GM19239 (cell line): Measurements from ENCODE around the gene TBC1D10A.

Experiments
- DNase-seq: peaks from one replicate; pipeline ENCODE4 v3.0.0; 2011; ENCODE audit warnings: low spot score; ENCODE audit not compliant: insufficient read length
- FAIRE-seq: peaks from 2 replicates; lab custom pipeline; 2011; peaks lifted over from hg19 to GRCh38; lab: Jason Lieb, UNC

TBC1D10A gene

DNA sequence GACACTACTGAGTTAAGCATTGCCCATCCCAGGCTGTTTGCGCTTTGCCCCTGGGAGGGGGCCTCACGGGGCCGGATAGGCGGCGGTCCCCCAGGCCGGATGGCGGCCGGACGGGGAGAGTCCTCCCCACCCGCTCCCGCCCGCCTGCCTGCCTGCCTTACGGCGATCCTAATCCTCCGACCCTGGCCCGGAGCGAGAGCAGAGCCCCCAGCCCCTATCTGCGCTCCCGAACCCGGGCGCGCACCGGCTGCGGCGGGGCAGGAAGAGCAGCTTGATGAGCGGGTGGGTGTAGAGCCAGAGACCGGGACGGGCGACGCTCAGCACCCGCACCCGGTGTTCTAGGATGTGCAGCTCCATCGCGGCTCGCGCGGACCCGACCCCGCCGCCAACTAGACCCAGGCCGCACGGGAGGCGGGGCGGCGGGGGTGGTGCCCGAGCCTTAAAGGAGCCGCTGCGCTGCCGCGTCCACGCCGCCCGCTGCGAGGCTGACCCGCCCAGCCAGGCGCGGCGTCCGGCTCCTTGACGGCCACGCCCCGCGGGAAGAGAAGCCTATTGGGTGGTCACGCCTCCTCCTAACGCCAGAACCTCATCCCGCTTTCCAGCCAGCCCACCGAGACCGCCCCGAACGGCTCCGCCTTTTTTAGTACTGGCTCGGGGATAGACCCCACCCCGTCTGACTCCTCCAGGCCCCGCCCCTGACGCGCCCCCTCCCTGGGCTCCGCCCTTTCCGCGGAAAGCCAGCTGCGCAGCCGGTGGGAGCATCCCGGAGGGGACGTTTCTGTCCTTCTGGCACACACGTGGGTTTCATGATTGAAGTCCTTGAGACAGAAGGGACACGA is 37.4 kb downstream of the TBC1D10A start, which contains the start of gene CASTOR1:
TSS of gene CASTOR1 (minus strand) at position 365 of the 839 bp plus-strand sequence. CDS start at position 357, 8 bp downstream.
- peak; percentile 95 for FAIRE-seq

DNA sequence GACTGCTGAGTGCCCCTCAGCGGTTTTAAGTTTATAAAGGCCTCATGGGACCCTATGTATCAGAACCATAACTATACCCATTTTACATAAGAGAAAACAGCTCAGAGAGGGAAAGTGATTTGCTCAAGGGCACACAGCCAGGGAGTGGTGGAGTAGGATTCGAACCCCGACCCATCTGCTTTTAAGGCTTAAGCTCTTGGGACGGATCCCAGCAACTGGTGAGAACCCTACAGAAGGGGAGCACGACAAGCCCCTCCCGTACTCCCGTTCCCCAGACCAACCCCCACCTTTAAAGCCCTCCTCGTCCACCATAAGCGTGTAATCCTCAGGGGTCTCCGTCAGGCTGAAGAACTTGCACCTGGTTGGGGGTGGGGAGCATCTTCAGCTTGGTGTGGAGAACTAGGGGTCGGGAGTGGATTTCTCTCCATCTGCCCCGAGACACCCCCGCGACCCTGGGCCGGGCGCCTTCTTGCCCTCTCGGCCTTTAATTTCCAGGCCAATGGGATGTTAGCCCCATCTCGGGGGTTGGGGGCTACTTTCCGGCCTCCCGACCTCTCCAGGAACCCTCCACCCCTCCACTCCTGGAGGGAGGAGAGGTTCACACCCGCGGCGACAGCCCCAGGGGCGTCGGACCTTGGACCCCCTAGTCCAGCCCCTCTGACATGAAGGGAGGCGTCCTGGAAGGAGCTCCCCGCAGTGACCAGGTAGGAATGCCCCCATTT is 38.2 kb downstream of the TBC1D10A start:
- FAIRE-seq = peak; percentile 68
- no peak for DNase-seq

More for the DNA sequence above, 37.4 kb downstream of the TBC1D10A start, which contains the start of gene CASTOR1:
- peak; percentile 90 for DNase-seq

DNA sequence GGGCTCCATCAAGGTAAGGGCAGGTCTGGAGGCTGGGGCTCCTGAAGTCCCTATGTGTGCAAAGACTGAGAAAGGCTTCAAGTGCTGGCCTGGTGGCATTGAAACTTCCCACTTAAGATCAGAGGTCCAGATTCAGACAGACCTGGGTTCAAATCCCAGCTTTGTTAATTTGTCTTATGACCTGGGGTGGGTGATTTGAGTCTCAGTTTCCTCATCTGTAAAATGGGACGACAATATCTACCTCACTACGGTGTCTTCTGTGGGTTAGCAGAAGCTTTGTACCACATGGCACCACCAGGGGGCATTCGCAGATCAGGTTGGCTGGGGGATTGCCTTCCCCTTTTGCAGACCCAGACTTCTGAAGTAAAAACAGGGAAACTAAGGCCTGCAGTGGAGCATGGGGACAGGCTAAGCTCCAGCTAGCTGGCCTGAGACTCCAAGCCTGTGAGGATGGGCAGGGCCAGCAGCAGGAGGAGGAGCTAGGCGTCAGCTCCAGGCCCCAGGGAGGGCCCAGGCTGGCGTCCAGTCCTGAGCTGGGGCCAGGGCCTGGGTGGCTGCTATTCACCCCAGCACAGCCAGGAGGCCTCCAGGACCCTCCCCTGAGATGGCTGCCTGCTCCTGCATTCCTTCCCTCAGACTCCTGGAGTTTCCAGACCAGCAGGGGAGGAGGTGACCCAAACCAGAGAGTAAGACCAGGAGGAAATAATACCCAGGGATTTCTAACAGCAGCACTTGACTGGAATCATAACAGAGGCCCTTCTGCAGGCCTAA is 38.9 kb downstream of the TBC1D10A start:
- DNase-seq = peak; percentile 76
- peak; percentile 93 for FAIRE-seq

DNA sequence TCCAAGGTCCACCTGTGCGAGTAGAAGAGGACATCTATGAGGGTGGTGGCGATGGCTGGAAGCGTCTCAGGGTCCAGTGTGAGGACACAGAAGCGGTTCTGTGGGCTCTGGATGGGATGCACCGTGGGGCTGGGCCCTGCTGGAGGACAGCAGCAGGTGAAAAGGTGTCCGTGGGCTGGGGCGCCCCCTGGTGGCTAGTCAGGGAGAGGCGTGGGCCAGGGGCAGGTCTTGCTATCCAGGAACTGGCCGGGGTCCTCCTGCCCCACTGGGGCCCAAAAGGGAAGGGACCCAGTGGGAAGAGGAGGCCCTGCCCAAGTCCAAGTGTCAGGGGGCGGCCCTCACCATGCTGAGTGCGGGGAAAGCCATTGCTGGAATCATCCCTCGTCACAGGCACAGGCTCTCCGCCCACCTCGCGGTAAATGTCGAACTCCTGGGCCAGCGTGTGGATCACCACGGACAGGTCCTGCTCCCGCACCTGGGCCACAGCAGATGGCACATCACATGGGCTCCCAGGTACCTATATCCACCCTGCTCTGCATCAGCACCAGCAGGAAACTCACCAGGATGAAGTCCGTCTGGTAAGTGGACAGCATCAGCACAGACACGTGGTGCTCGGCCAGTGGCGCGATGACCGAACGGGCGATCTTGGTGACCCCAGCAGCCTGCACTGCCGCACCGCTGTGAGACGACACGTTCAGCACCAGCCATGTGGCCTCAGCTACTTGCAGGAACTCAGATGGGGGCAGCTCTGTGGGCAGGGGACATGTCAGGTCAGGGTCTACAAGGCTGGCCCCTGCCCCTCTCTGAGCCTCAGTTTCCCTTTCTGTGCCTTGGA is 39.7 kb downstream of the TBC1D10A start:
- DNase-seq (peak; percentile 78), FAIRE-seq (peak; percentile 72)

DNA sequence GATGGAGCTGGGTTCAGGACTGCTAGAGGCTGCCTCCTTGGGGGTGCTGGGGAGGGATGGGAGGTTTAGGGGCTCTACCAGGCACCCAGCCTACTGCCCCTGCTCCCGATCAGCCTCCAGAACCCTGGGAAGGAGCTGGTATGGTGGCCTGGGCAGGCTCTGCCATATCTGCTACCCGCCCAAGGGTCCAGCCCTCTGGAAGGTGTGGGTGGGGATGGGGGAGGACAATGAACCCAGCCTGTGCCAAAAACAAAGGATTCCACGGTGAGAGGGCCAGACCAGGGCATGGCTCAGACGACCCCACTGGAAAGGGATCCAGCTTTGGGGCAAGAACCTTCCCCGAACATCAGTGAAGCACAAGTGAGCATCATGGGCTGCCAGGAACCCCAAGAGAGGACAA is 40.4 kb downstream of the TBC1D10A start:
- no peak for FAIRE-seq
- no peak for DNase-seq

DNA sequence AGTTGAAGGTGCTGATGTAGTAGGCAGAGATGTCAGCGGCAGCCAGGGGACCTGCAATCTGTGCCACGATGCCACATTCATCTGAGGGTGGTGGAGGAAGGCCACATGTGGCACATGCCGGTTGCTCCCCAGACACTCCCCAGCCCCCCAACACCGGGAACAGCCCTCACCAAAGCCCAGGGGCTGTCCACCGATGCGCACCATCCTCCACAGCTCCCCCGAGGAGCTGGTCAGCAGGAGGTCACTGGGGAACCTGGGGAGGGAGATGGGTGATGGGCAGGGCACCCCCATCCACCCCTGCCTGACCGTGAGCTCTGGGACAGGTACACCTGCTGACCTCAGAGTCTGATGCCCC is 40.9 kb downstream of the TBC1D10A start:
- DNase-seq = no peak
- no peak for FAIRE-seq

DNA sequence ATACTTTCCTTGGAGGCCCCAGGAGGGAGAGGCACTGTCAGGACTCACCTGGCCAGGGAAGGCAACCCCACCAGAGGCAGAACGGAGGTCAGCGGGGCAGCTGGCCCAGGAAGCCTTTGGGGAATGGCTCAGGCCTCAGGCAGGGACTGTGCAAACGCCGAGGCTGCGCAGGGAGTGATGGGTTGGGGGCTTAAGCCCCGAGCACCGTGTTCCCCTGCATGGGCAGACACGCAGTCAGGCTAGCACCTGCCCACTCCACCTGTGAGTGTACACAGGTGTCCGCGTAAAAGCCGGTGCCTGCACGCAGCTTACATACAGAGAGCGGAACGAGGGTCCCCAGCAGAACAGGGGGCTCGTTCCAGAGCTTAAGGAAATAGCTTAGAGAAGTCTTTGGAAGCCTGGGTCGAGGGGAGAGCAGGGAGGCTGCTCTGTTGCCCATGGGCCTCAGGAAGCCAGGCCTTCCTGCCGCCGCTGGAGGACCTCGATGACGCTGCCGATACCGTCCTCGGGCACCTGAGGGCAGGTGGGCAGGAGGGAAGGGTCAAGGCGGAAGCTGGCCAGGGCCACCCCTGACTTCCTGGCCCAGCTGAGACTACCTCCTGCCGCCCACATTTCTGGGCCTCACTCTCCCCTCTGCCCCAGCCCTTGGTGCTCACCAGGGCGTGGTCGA is 41.4 kb downstream of the TBC1D10A start:
- DNase-seq (no peak), FAIRE-seq (no peak)

DNA sequence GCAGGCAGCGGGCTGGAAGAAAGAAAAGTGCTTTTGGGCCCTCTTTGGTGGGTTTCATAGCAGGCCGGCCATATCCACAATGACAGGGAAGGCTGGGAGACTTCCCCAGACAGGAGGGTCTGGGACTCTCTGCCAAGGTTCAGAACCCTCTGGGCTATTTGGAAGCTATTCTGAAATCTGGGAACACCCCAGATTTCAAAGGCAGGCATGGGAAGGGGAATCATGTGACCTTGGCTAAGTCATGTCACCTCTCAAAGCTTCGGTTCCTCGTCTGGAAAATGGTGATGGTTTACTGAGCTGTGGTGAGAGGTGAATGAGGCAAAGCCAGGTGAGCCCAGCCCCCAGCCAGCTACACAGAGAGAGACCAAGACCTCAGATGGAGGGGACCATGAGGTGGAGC is 42.1 kb downstream of the TBC1D10A start:
- FAIRE-seq = no peak
- no peak for DNase-seq

DNA sequence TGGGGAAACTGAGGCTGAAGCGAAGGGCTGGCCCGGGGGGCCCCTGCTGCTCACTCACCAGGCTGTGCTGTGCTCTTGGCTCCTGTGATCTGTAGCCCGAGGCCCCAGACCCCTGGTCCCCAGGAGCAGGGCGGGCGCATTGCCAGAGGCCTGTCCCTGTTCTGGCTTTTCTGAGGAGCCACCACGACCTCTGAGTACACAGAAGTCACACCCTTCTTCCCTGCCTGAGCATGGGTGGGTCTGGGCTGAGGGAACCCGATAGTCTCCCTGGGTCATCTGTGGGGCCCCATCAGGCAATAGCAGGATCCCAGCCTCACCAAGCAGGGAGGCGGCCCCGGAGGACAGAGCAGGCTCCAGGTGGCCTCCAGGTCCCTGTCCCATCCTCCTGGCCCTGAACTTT is 42.6 kb downstream of the TBC1D10A start:
- no peak for DNase-seq
- no peak for FAIRE-seq

DNA sequence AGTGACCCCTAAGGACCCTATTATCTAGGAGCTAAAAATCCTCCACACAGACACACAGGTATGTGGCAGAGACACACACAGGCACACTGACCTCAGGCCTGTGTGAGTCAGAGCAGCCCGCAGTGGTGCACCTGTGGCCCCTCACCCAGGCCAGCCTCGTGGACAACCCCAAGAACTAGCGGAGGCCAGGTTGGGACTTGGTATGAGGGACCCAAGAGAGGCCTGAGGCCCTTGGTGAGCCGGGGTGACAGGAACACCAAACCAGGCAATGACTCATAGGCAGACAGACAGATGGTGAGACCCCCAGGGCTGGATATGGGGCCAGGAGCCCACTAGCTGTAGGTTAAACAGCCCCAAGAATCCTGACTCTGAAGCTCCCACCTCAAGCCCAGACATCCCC is 43.4 kb downstream of the TBC1D10A start:
- FAIRE-seq = no peak
- no peak for DNase-seq

DNA sequence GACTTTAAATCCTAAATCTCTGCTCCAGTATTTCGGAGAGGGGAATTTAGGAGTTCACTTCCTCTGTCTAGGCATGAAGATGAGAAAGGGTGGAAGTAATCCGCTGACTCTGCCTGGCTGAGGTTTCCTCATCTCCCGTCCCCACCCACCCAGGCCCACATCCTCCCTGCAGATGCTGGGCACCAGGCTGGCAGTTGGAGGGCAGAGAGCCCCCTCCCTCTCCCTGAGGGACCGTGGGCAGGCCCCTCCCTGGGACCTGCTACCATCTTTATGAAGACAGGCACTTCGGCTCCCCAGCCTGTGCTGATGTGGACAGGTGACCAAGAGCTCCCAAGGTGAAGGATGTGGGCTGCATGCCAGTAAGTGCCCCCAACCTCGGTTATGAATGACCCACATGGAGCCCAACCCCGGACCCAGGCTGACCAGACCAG is 44.1 kb downstream of the TBC1D10A start:
- FAIRE-seq (no peak), DNase-seq (no peak)

DNA sequence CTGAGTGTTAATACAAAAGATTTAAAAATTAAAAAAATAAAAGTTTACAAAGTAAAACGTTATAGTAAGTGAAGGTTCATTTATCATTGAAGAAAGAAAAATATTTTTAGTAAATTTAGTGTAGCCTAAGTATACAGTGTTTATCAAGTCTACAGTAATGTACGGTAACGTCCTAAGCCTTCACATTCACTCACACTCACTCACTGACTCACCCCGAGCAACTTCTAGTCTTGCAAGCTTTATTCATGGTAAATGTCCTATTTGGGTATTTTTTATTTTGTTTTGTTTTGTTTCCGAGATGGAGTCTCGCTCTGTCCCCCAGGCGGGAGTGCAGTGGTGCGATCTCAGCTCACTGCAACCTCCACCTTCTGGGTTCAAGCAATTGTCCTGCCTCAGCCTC is 46.2 kb downstream of the TBC1D10A start:
- no peak for FAIRE-seq

DNA sequence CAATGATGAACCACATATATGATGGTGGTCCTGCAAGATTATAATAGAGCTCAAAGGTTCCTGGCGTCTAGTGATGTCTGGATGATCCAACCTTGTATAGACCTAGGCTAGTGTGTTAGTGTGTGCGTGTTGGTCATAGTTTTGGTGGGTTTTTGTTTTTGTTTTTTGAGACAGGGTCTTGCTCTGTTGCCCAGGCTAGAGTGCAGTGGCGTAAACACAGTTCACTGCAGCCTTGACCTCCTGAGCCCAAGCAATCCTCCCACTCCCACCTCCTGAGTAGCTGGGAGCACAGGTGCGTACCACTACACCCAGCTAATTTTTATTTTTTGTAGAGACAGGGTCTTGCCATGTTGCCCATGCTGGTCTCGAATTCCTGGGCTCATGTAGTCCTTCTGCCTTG is 46.8 kb downstream of the TBC1D10A start:
- DNase-seq = no peak
- no peak for FAIRE-seq

More for the DNA sequence above, 46.2 kb downstream of the TBC1D10A start:
- DNase-seq = no peak

DNA sequence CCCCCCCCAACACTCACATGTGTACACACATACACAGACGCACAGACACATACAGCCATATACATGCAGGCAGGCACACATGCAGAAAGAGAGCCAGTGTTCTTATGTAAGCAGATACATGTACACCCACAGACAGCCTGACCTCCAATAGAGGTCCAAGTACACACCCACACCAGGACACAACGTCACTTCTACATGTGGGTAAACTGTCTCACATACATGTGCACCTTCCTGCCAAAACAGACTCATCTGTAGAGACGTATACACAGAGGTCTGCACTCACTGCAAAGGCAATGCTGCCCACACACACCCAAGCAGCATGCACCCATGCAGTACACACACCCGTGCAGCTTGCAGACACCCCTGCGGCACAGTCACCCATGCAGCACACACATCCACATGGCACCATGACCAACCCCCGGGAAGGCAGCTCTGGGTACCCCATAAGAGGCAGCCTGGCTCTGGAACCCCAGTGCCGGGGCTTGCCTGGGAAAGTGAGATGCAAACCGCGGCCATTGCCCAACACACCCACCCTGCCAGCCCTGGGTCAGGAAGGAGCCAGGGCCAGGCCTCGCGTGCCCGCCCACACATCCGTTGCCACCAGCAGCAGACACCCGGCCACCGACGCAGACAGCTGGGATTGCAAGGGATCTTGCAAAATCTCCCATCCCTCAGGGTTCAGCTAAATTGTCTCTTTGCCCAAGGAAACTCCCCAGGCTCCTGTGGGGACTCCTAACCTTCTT is 47.5 kb downstream of the TBC1D10A start:
- FAIRE-seq = no peak

DNA sequence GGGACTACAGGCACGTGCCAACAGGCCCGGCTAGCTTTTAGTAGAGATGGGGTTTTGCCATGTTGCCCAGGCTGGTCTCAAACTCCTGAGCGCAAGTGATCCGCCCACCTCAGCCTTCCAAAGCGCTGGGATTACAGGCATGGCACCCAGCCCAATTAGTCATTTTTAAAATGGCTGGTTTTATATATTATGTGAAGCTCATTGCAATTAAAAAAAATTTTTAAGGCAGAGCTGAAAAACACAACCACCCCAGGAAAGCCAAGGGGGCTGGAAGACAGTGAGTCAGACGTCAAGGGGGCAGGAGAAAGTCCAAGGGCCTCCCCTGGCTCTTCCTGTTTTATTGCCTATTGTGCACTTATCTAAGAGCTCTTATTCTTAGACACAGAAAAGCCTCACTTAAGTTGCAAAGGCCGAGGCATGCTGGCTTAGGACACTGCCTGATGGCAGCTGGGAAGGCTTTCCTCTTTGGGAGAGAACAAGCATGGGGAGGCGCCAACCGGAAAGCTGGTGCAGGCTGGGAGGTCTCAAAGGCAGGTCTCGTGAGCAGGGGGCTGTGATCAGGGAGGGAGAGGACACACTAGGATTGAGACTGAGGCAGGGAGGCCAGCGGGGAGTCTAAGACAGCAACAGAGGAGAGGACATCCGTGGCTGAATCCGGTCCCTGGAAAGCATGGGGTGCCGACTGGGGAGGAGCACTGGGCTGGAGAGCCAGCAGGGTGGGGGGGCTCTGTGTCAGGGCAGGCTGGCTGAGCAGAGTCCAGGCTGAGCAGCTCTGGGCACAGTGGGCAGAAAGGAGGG is 49.0 kb downstream of the TBC1D10A start:
- FAIRE-seq = no peak
- no peak for DNase-seq

More for the DNA sequence above, 47.5 kb downstream of the TBC1D10A start:
- no peak for DNase-seq

DNA sequence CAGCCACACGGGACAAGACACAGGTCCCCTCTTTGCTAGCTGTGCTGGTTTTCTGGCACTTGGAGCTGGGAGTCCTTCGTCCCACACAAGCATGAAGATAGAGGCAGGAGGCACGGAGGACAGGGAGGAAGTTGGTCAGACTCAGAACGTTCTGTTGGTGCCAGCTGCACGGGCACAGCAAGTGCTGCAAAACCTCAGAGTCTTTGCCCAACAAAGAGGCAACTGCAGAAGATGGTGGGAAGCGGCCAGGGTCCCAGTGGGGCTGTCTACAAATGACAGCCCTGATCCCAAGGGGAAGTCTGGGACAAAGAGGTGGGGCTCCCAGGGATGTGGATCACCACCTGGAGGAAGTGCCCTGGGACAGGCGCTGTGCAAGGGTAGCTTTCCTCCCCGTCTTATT is 50.7 kb downstream of the TBC1D10A start:
- FAIRE-seq (no peak), DNase-seq (no peak)

DNA sequence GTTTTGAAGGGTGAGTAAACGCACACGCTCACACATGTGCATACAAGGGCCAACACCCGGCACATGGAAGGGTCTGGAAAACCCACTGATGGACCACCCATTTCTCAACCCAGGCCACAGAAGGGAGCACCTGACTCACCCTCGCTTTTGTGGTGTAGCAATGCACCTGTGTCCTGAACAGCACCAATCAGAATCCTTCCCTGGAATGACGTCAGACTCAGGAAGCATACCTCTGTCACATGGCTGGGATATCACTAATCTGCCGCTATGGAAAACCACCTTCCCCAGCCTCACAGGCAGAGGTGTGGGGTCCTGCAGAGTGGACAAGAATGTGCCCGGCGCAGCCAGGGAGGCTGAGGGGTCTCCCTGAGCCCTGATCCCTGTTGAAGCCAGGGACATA is 51.1 kb downstream of the TBC1D10A start:
- no peak for DNase-seq
- FAIRE-seq = no peak

DNA sequence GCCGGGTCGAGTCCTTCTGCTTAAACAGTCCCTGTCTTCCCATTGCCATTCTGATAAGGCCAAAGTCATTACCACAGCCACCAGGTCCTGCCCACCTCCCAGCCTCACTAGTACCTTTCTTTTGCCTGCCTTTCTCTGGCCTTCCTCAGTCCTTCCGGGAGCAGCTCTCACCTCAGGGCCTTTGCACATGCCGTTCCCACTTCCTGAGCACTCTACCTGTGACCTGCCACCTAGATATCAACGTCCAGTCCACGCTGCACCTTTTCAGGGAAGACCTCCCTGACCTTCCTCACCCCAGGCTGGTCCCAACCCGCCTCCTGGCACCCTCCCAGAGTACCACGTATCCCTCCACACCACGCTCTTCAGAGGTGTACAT is 52.3 kb downstream of the TBC1D10A start:
- FAIRE-seq (no peak), DNase-seq (no peak)
